ENCODE measurements around the gene TADA2A.
A peak's percentile ranks its signal among the peaks of the same experiment; 100 is the strongest.
"Not testable (repeated sequence)": the region's sequence is repeated elsewhere in the genome, so short reads cannot be mapped to it uniquely, and the experiment has no call there.

The TADA2A gene

DNA sequence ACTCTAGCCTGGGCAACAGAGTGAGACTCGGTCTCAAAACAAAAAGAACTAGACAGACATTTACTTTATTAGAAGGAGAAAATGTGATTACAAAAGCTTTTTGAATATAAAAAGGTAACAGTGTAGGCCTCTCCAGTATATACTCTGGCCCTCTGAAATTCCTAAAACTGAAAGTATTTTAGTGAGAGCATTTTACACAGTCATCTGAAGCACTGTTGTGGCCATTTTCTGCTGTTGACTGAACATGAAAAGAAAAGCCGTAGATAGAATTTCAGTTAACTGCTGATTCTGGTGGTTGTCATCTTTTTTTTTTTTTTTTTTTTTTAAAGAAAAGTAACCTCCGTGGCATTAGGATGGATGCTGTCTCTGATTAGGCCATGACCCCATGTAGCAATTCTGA, 98.6 kb downstream of the TADA2A start:
- in situ Hi-C loops (cut with MboI; ENCODE audit: low pct_unique_long_range_greater_than_20kb, low sequenced_read_pairs, unreplicated experiment), result no loop called here
- TF ChIP-seq, protein P1, sequence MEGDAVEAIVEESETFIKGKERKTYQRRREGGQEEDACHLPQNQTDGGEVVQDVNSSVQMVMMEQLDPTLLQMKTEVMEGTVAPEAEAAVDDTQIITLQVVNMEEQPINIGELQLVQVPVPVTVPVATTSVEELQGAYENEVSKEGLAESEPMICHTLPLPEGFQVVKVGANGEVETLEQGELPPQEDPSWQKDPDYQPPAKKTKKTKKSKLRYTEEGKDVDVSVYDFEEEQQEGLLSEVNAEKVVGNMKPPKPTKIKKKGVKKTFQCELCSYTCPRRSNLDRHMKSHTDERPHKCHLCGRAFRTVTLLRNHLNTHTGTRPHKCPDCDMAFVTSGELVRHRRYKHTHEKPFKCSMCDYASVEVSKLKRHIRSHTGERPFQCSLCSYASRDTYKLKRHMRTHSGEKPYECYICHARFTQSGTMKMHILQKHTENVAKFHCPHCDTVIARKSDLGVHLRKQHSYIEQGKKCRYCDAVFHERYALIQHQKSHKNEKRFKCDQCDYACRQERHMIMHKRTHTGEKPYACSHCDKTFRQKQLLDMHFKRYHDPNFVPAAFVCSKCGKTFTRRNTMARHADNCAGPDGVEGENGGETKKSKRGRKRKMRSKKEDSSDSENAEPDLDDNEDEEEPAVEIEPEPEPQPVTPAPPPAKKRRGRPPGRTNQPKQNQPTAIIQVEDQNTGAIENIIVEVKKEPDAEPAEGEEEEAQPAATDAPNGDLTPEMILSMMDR (IDR thresholded peaks at IDR 0.05; ENCODE audit: extremely low read depth, insufficient read depth, missing control alignments), result no peak
- DNase-seq (ENCODE audit: low spot score), result no peak

DNA sequence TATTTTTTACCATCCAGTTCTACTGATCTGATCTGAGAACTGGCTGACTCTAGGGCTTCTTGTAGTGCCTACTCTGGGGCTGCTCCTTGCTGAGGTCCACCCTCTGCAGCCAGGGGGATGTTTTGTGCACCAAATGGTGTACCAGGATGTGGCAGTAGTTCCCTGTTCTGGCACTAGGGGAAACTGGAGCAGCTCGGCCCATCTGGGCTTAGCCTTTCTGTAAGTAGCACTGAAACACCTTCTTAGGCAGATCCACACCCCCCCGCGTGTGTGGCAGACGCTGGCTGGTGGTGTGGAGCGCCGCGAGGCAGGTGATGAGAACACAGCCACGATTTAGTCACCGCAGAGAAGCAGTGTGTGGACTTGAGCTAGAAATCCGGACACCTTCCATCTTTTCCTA, 100.0 kb downstream of the TADA2A start:
- peak; percentile 32 for DNase-seq (ENCODE audit: low spot score)
- TF ChIP-seq, protein P1 (IDR thresholded peaks at IDR 0.05; ENCODE audit: extremely low read depth, insufficient read depth, missing control alignments), result peak; percentile 26
- in situ Hi-C loops (cut with MboI; ENCODE audit: low pct_unique_long_range_greater_than_20kb, low sequenced_read_pairs, unreplicated experiment), result no loop called here

GRCh38 chr17:37507111-37507510, 100.4 kb downstream of the TADA2A start:
- DNase-seq (ENCODE audit: low spot score), result no peak
- in situ Hi-C loops (cut with MboI; ENCODE audit: low pct_unique_long_range_greater_than_20kb, low sequenced_read_pairs, unreplicated experiment), result no loop called here
- TF ChIP-seq, protein P1 (IDR thresholded peaks at IDR 0.05; ENCODE audit: extremely low read depth, insufficient read depth, missing control alignments), result no peak

DNA sequence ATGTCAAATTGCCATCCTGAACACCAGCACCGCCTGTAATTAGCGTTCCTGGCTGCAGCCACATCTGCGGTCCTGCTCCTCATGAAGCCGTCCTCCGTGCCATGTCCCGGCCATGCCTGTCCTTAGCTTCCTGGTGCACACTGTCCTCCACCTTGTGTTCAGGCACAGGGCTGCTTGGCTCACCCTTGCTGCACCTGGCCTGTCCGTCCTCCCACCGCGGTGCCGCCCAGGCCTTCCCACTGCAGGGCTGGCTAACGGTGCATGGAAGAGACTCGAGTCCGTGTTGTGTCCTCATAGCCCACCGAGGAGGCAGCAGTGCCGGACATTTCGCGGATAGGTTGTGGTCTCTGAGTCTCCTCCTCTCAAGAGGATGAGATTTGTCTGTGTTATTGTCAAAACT, 103.4 kb downstream of the TADA2A start:
- TF ChIP-seq, protein P1 (IDR thresholded peaks at IDR 0.05; ENCODE audit: extremely low read depth, insufficient read depth, missing control alignments), result no peak
- no peak for DNase-seq (ENCODE audit: low spot score)
- in situ Hi-C loops (cut with MboI; ENCODE audit: low pct_unique_long_range_greater_than_20kb, low sequenced_read_pairs, unreplicated experiment), result no loop called here

- DNase-seq (ENCODE audit: low spot score); in situ Hi-C loops (cut with MboI; ENCODE audit: low pct_unique_long_range_greater_than_20kb, low sequenced_read_pairs, unreplicated experiment): not testable (repeated sequence)
Measured at GRCh38 chr17:37511642-37512041, 105.0 kb downstream of the TADA2A start.

- no peak for DNase-seq (ENCODE audit: low spot score)
- TF ChIP-seq, protein P1 (IDR thresholded peaks at IDR 0.05; ENCODE audit: extremely low read depth, insufficient read depth, missing control alignments), result no peak
- in situ Hi-C loops (cut with MboI; ENCODE audit: low pct_unique_long_range_greater_than_20kb, low sequenced_read_pairs, unreplicated experiment), result no loop called here
Measured at GRCh38 chr17:37512442-37513068, 105.9 kb downstream of the TADA2A start.

GRCh38 chr17:37513711-37514110, 107.0 kb downstream of the TADA2A start:
- in situ Hi-C loops (cut with MboI; ENCODE audit: low pct_unique_long_range_greater_than_20kb, low sequenced_read_pairs, unreplicated experiment), result no loop called here
- TF ChIP-seq, protein P1 (IDR thresholded peaks at IDR 0.05; ENCODE audit: extremely low read depth, insufficient read depth, missing control alignments), result no peak
- DNase-seq (ENCODE audit: low spot score), result no peak

All from GM13977 (cell line).